Stimulated activated CD4-positive, alpha-beta T cell treated with anti-CD3 and anti-CD28 coated beads, Interleukin-4, amount 100 ng/mL, for 24 hours (primary cell): ENCODE results near the gene RAB26.
A peak's percentile ranks its signal among the peaks of the same experiment; 100 is the strongest.

Source experiments
- DNase-seq: peaks from one replicate; pipeline ENCODE4 v3.0.0-alpha.2; 2020

RAB26 gene

DNA sequence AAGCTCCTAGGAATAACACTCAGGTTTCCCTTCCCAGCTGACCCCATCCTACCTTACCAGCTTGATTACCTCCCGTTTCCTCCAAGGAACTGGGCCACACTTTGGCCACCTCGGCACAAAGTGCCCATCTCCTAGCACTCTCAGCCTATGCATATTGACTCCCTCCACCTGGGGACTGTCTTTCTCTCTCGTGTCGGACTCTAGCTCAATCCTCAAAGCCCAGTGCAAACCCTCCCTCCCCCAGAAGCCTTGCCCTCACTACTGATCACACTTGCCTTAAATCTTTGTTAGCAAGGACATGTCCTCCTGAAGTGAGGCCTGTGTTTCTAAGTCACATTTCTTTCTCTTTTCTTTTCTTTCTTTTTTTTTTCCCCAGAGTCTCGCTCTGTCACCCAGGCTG is 2.6 kb upstream of the RAB26 start:
- no peak for DNase-seq

DNA sequence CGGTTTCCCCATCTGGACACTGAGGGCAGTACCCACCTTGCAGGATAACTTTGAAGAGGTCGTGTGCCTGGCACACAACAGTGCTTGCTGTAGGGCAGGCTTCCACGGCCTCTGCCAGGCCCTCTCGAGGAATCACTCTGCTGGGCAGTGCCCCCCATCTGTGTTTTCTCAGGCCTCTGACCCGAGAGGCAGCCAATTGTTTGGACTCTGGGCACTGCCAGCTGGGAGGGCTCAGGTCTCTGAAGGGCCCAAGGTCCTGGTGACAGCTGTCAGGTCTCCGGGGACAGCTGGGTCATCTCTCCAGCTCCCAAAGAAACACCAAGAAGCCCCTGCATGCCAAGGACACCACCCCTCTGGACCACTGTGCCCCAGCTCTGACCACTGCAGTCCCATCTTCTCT is 1.0 kb upstream of the RAB26 start:
- DNase-seq = no peak

GRCh38 chr16:2148714-2149629 is 547 bp downstream of the RAB26 start:
- peak; percentile 25 for DNase-seq

- peak; percentile 34 for DNase-seq
Measured at GRCh38 chr16:2149630-2150417, 1.4 kb downstream of the RAB26 start.

DNA sequence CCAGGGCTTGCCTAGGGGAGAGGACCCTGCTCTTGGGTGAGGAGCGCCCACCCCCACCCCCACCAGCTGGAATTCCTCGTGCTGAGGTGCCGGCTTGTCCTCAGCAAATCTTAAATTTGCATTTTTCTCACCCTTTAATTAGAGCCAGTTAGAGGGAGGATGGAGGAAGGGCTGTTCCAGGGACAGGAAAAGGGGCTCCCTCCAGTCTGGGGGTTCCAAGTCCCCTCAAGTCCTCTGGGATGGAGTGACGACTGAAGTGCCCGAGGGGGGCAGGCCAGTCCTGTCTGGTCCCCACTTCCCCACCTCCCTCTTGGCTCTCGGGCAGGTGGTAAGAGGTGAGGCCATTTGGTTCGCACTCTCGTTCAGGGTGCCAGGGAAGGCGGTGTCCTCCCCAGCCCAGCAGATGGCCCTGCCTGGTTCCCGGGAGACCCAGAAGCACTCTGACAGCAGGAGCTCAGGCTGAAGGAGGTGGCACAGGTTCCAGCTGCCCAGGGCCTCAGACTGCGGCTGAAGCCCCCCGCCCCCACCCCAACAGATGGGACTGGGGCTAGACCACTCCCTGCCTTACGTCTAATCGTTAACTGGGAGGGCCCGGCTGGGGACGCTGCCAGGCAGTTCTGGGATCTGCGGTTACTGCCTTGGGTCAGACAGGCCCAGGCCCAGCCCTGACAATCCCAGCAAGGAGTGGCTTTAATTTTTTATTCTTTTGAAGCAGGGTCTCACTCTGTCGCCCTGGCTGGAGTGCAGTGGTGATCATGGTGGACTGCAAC is 2.2 kb downstream of the RAB26 start:
- peak; percentile 31 for DNase-seq

DNA sequence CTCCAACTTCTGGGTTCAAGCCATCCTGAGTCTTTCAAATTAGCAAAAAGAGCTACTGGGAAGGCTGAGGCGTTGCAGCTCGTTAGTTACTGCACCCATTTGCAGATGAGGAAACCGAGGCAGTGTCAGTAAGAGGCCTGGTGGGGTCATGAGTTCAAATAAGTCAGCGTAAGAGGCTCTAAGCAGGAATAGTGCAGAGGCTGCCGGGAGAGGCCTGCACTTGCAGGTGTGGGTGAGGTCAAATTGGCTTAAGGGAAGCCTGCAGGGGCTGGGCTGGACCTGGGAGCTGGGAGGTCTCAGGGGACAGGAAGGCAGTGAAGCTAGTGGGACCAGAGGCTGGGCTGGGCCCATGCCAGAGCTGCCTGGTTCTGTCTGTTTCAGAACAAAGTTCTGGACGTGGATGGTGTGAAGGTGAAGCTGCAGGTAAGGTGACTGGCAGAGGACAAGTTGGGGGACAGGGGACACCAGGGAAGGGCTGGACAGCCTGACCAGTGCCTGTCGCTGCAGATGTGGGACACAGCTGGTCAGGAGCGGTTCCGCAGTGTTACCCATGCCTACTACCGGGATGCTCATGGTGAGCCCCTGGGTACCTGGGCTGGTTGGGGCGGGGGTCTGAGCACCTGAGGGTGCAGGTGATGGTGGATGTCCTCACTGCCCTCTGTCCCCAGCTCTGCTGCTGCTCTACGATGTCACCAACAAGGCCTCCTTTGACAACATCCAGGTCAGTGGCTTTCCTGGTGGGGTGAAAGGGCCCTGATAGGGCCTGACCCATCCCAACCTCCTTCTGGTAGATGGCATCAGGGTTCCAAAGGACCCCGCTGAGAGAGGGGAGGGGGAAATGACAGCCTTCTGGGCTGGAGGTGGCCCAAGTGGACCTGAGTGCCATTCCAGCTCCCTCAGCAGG is 3.0 kb downstream of the RAB26 start:
- DNase-seq = peak; percentile 22

DNA sequence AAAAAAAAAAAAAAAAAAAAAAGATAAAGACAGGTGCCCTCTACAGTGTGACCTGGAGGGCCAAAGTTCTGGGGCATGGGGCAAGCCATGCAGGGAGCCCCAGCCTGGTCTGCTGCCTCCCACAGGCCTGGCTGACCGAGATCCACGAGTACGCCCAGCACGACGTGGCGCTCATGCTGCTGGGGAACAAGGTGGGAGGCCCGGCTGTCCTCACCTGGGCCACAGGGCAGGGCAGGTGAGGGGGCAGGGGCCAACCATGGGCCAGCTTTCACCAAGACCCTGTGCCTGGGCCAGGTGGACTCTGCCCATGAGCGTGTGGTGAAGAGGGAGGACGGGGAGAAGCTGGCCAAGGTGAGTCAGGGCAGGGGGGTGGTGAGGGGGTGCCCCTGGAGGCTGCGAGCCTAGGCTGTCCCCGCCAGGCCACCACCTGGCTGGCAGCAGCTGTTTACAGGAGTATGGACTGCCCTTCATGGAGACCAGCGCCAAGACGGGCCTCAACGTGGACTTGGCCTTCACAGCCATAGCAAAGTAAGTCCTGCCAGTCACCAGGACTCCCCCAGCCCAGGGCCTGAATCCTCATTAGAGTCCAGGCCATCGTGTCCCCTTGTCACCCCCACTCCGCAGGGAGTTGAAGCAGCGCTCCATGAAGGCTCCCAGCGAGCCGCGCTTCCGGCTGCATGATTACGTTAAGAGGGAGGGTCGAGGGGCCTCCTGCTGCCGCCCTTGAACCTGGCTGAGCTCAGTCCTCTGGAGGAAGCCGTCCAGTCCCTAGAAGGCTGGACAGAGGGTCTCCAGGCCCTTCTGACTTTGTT is 4.5 kb downstream of the RAB26 start:
- peak; percentile 59 for DNase-seq

DNA sequence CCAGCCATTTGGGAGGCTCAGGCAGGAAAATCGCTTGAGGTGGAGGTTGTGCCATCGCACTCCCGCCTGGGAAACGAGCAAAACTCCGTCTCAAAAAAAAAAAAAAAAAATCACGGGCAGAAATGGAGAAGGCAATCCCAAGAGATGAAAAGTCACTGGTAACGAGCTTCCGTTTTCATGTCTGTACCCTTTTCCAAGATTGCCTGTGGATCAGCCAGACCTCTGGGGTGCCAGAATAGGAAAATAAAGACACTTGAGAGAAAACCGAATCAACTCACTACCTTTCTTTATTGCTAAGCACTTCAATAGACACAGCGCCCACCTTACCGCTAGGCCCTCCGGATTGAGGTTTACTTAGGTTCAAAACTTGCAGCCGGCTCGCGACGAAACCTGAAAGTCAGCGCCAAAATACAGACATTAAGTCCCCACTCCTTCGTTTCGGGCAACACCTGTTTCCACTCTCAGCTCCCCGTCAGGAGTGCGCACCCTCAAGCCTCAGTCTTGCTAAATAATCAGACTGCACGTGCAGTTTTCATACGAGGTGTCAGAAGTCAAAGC is 6.2 kb downstream of the RAB26 start:
- DNase-seq = no peak

GRCh38 chr16:2155091-2155950 is 6.9 kb downstream of the RAB26 start, which contains the start of gene TRAF7:
Gene TRAF7 (plus strand): TSS chr16:2155782. CDS start chr16:2163921, 8,139 bp downstream.
- peak; percentile 98 for DNase-seq

DNA sequence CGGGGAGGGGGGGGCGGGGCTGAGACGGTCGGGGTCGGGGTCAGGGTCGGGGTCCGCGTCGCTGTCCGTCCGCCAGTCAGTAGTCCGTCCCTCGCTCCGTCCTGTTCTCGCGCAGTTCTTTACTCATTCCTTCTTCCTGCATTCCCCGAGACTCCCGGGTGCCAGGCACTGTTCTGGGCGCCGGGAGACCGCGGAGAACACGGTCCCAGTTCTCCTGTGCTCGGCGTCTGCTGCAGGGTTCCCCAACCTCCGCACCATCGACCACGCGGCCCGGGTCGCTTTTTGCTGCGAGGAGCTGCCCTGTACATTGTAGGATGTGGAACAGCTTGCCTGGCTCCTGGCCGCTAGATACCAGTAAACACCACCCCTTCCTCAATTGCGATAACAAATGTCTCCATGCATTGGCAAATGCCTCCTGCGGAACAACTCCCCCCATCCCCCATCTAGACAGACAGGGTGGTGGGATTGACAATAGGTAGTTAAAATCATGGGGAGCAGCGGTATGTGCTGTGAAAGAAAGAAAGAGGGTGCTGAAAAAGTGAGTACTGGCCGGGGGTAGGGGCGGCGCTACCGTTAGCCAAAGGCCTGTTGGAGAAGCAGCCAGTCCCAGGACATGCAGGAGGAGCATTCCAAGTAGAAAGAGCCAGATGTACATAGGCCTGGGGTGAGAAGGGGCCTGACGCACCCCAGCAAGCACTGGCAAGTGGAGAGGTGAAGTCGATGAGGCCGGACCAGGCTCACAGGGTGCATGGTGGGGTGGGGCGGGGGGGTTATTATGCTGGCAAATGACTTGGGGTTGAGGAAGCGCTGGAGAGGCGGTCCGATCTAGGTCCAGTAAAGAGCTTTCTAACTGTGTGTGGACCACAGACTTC is 7.8 kb downstream of the RAB26 start:
- DNase-seq = no peak

- no peak for DNase-seq
Measured at GRCh38 chr16:2156849-2157224, 8.4 kb downstream of the RAB26 start.

- no peak for DNase-seq
Measured at GRCh38 chr16:2157480-2158261, 9.2 kb downstream of the RAB26 start.

DNA sequence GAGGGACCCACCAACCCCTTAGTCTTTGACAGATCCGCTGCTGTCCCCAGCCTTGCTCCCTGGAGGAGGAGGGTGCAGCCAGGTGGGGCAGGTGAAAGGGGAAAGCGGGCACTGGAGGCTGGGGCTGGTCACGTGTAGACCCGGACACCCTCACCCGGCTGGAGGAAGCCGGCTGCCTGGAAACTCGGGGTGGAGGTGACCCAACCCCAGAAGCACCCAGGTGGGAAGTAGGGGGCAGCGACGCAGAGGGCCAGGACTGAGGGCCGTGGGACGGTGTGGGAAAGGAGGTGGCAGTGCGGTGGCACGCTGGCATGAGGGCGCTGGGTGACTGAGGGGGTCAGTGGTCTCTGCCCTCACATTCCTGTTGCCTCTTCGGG is 9.8 kb downstream of the RAB26 start:
- DNase-seq = no peak

DNA sequence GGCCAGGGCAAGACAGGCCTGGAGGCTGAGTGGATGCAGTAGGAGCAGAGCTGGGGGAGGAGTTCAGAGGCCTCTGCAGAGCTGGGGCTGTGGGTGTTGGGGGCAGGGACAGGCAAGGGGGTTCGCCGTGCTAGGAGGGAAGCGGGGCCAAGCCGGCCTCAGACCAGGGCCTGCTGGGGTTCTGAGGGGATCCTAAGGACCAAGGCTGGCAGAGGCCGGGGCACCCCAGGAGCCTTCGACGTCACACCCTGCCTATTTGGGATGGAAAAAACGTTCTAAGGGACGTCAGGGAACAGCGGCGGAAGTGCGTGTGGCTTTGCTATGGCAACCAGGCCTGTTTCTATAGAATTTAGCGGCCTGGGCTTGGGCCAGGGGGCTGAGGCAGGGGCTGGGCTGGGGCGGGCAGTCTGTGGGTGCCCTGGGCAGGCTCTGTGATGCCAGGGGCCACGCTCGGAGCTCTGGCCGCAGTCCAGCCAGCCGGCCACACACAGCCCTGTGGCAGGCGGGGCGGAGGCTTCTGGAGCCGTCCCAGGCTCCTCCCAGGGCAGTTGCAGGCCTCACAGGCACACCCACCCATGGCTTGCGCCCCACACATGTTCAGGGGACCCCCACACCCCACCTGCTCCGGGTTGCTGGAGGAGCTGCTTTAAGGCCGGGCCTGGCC is 10.9 kb downstream of the RAB26 start:
- no peak for DNase-seq

- DNase-seq = no peak
Measured at GRCh38 chr16:2160915-2161551, 12.6 kb downstream of the RAB26 start.

GRCh38 chr16:2161911-2162310 is 13.5 kb downstream of the RAB26 start:
- no peak for DNase-seq

- no peak for DNase-seq
Measured at GRCh38 chr16:2162676-2163118, 14.3 kb downstream of the RAB26 start.
